K562 (cell line): Measurements from ENCODE around the gene CMTR2. TPM values are rescaled to one million over a fixed set of nuclear protein-coding genes. Genes with fewer than 3 reads are reported as not detected.

Source experiments
- ATAC-seq: fragments of 200-7000 bp; cut with Tn5 transposase; 3 replicates; pipeline ENCODE4 v1.9.1; 2020; ENCODE audit warnings: moderate library complexity
- BruUV-seq: library from RNA; stranded (reverse); fragments of 400-500 nt; replicated peaks from 2 replicates; lab custom pipeline; 2021; lab: Mats Ljungman, UMichigan
- CTCF ChIA-PET: fragments of 300-600 bp; formaldehyde crosslinking; extraction: SDS; loops from one replicate; lab custom pipeline; 2021; ENCODE audit warnings: low intra/inter-chr PET ratio; lab: Yijun Ruan, JAX
- POLR2A ChIA-PET: fragments of 300-600, 350-650 bp; sonication (Branson Sonifier 250); formaldehyde crosslinking; extraction: SDS; loops from one replicate; lab custom pipeline; 2021; ENCODE audit warnings: antibody characterized with exemption, inconsistent platforms; lab: Yijun Ruan, JAX
- DNase-seq, 4 experiments: peaks; one replicate each; pipeline versions ENCODE4 v3.0.0 to v3.0.0-alpha.2; 2011 to 2018; ENCODE audit warnings: low spot score in 3 of 4, mixed read lengths in 3 of 4; ENCODE audit errors: extremely low read depth in 1 of 4
- FAIRE-seq: peaks from 2 replicates; lab custom pipeline; 2011; peaks lifted over from hg19 to GRCh38; lab: Jason Lieb, UNC
- H2AFZ ChIP-seq: 2 replicates; pipeline ENCODE4 v1.6.0; 2011; ENCODE audit warnings: low read depth, low read length, control low read depth, inconsistent platforms
- H3K27ac ChIP-seq: fragments of 200-600 bp; 3 replicates; pipeline ENCODE4 v1.8.0; 2011; ENCODE audit warnings: low read depth, mild to moderate bottlenecking, control low read depth, inconsistent platforms, low read length, moderate library complexity, mixed read lengths; ENCODE audit errors: extremely low read depth
- H3K27me3 ChIP-seq, 2 experiments: fragments of 300-600 bp in 1 of 2; 2 replicates in 1 of 2; 3 replicates in 1 of 2; pipeline versions ENCODE4 v1.6.0 to v1.8.0; 2011; ENCODE audit warnings: inconsistent platforms in 2 of 2, low read length in 2 of 2, mild to moderate bottlenecking in 1 of 2, mixed read lengths in 1 of 2, moderate library complexity in 1 of 2; ENCODE audit not compliant: control insufficient read depth in 2 of 2, insufficient read depth in 2 of 2
- H3K36me3 ChIP-seq: fragments of 300-600 bp; 3 replicates; pipeline ENCODE4 v1.8.0; 2011; ENCODE audit warnings: mild to moderate bottlenecking, low read length, inconsistent platforms; ENCODE audit not compliant: control insufficient read depth, insufficient read depth
- H3K4me1 ChIP-seq, 2 experiments: fragments of 200-600 bp in 1 of 2; replicated peaks in 1 of 2; 2 replicates in 1 of 2; 3 replicates in 1 of 2; pipeline versions ENCODE4 v1.5.1 to v1.8.0; 2011; ENCODE audit warnings: inconsistent platforms in 2 of 2, low read length in 2 of 2, mild to moderate bottlenecking in 1 of 2, mixed read lengths in 1 of 2, moderate library complexity in 1 of 2; ENCODE audit not compliant: control insufficient read depth in 2 of 2, insufficient read depth in 2 of 2
- H3K4me2 ChIP-seq: 2 replicates; pipeline ENCODE4 v1.6.1; 2011; ENCODE audit warnings: low read length, control low read depth, inconsistent platforms, mixed read lengths; ENCODE audit not compliant: insufficient read depth
- H3K4me3 ChIP-seq: fragments of 200-600 bp; sonication (generic), shearing (Covaris generic); 2 replicates; pipeline ENCODE4 v1.5.1; 2016; ENCODE audit warnings: control low read depth, inconsistent platforms
- H3K79me2 ChIP-seq: fragments of 200-600 bp; 3 replicates; pipeline ENCODE4 v1.8.0; 2011; ENCODE audit warnings: low read length, inconsistent platforms; ENCODE audit not compliant: control insufficient read depth, insufficient read depth
- H3K9ac ChIP-seq, 2 experiments: 2 replicates each; pipeline versions ENCODE4 v1.6.0 to v1.6.1; 2011; ENCODE audit warnings: low read depth in 2 of 2, low read length in 2 of 2, control low read depth in 1 of 2, inconsistent platforms in 1 of 2, mild to moderate bottlenecking in 1 of 2, mixed read lengths in 1 of 2; ENCODE audit not compliant: insufficient read depth in 1 of 2
- H3K9me1 ChIP-seq: one replicate; pipeline ENCODE4 v1.6.0; 2011; ENCODE audit warnings: inconsistent platforms, mild to moderate bottlenecking, low read length, moderate library complexity; ENCODE audit not compliant: control insufficient read depth, insufficient read depth
- H3K9me3 ChIP-seq: replicated peaks from 2 replicates; pipeline ENCODE4 v1.5.1; 2011; ENCODE audit warnings: low read depth, low read length, inconsistent platforms; ENCODE audit not compliant: control insufficient read depth, insufficient read depth
- H4K20me1 ChIP-seq: replicated peaks from 2 replicates; pipeline ENCODE4 v1.6.1; 2011; ENCODE audit warnings: low read length, inconsistent platforms, mixed read lengths; ENCODE audit not compliant: control insufficient read depth, insufficient read depth
- CBFB ChIP-seq: sonication (generic); formaldehyde crosslinking; IDR thresholded peaks from 2 replicates; pipeline ENCODE4 v1.4.0; 2020; ENCODE audit warnings: mild to moderate bottlenecking, missing genetic modification reagents
- FOSL1 ChIP-seq: fragments of 200-800 bp; sonication (Bioruptor generic); conservative IDR thresholded peaks from 2 replicates; pipeline ENCODE4 v1.6.1; 2016; ENCODE audit warnings: missing genetic modification characterization, missing compliant biosample characterization
- JUND ChIP-seq, 2 experiments: IDR thresholded peaks; 2 replicates in 1 of 2; 3 replicates in 1 of 2; pipeline ENCODE4 v1.6.1; 2011; ENCODE audit warnings: borderline replicate concordance in 2 of 2, low read depth in 2 of 2, low read length in 2 of 2, improper control_type of control experiment in 1 of 2, missing biosample characterization in 1 of 2, missing genetic modification characterization in 1 of 2, missing genetic modification reagents in 1 of 2
- PTBP1 ChIP-seq: fragments of 200-400 bp; formaldehyde crosslinking; IDR thresholded peaks from 2 replicates; pipeline ENCODE4 v1.6.1; 2017; ENCODE audit warnings: low read depth, low read length
- THRB ChIP-seq: fragments of 450-650 bp; formaldehyde crosslinking; conservative IDR thresholded peaks from 2 replicates; pipeline ENCODE4 v1.4.0; 2022; ENCODE audit warnings: mild to moderate bottlenecking, missing genetic modification characterization
- YBX1 ChIP-seq: fragments of 450-650 bp; IDR thresholded peaks from 2 replicates; pipeline ENCODE4 v1.7.1; 2016; ENCODE audit warnings: mild to moderate bottlenecking
- ZBED1 ChIP-seq: IDR thresholded peaks from 2 replicates; pipeline ENCODE4 v1.6.1; 2014
- ZC3H4 ChIP-seq: sonication (generic); formaldehyde crosslinking; IDR thresholded peaks from 2 replicates; pipeline ENCODE4 v1.9.0; 2021; ENCODE audit warnings: missing genetic modification reagents, borderline replicate concordance
- ZNF12 ChIP-seq: sonication (generic); formaldehyde crosslinking; IDR thresholded peaks from 2 replicates; pipeline ENCODE4 v1.4.0; 2020; ENCODE audit warnings: mild to moderate bottlenecking, missing genetic modification reagents
- ZNF282 ChIP-seq: sonication (generic); formaldehyde crosslinking; IDR thresholded peaks from 2 replicates; pipeline ENCODE4 v1.8.1; 2023; ENCODE audit warnings: missing genetic modification reagents
- ZNF717 ChIP-seq: fragments of 250-450 bp; sonication (Bioruptor Pico); IDR thresholded peaks from 2 replicates; pipeline ENCODE4 v1.5.0; 2021
- ZNF77 ChIP-seq: fragments of 250-450 bp; sonication (Bioruptor Pico); IDR thresholded peaks from 2 replicates; pipeline ENCODE4 v1.5.0; 2020
- WGBS: fragments of 100-300 bp; shearing (Covaris generic); methylation state at CpG from one replicate; pipeline ENCODE4 v1.1.6; 2016; ENCODE audit warnings: low coverage, mixed read lengths; ENCODE audit not compliant: insufficient coverage; ENCODE audit errors: missing lambda C conversion rate; 5-methylcytosine and 5-hydroxymethylcytosine counted together
- in situ Hi-C: fragments of 300-500 bp; cut with MboI; formaldehyde crosslinking; loops from 4 replicates; pipeline ENCODE4 v1.15.0; 2018; ENCODE audit warnings: inconsistent platforms, mixed read lengths
- intact Hi-C: fragments of 100-400 bp; cut with micrococcal nuclease; formaldehyde crosslinking; loops from 2 replicates; pipeline ENCODE4 v1.14.2; 2022
- polyA plus RNA-seq, 8 experiments: library from polyadenylated mRNA; depleted of rRNA in 4 of 8; stranded (reverse) in 5 of 8; unstranded in 3 of 8; fragments of >200 nt; fragmentation: Nextera tagmentation in 2 of 8; fragmentation: Illumina TruSeq in 1 of 8; extraction: Ambion mirVana in 2 of 8; extraction: Trizol in 1 of 8; gene quantifications; 2 replicates each; pipeline versions ENCODE4 v1.2.1 to v1.2.3, GENCODE V29; 2011 to 2014; ENCODE audit warnings: inconsistent platforms in 1 of 8, missing spikeins in 1 of 8
- total RNA-seq, 7 experiments: library from RNA; depleted of rRNA in 6 of 7; stranded (reverse); fragments of >200 nt in 6 of 7; fragmentation: Illumina TruSeq in 2 of 7; extraction: Trizol in 2 of 7; gene quantifications; 2 replicates each; pipeline versions ENCODE4 v1.2.1 to v1.2.3, GENCODE V29; 2011 to 2021; ENCODE audit warnings: low replicate concordance in 1 of 7
- TF ChIP-seq, protein P1 (sequence below): fragments of 450-650 bp; formaldehyde crosslinking; IDR thresholded peaks from 2 replicates; pipeline ENCODE4 v1.4.0; 2020; ENCODE audit warnings: mild to moderate bottlenecking, moderate library complexity
- TF ChIP-seq, protein P2 (sequence below): sonication (generic); formaldehyde crosslinking; IDR thresholded peaks from 2 replicates; pipeline ENCODE4 v1.8.0; 2022; ENCODE audit warnings: missing genetic modification reagents, mild to moderate bottlenecking, borderline replicate concordance
- TF ChIP-seq, protein P3 (sequence below): fragments of 150-350 bp; IDR thresholded peaks from 2 replicates; pipeline ENCODE4 v1.6.1; 2014; ENCODE audit warnings: low read depth, mild to moderate bottlenecking, low read length, borderline replicate concordance

The CMTR2 gene
- total and polyA plus RNA-seq, 9 of the 15 experiments (the other 6 are each of a cell fraction or from before 2014, with no cell fraction given) = 4.6 to 24.8 (median 12.7) TPM

- H3K9me1 ChIP-seq = no peaks in the 10 kb centered on the region
- no TSS peak for BruUV-seq
- no peak for DNase-seq
- no peak for FAIRE-seq
- intact Hi-C loops (no loop called here), in situ Hi-C loops (no loop called here)
- H3K27ac ChIP-seq = no peak overlapping the region
- peaks cover 0 to 13% of the 10 kb centered on the region in 2 experiments; a peak in 2 of 5 replicates for H3K27me3 ChIP-seq
- no peak; the same call in 1 of the 3 replicates for ATAC-seq
- H3K4me2 ChIP-seq = no peak overlapping the region
- ChIA-PET CTCF (no interaction called here), POLR2A (no interaction called here)
- no peaks in the 10 kb centered on the region for H4K20me1 ChIP-seq
- H3K4me1 ChIP-seq = 0 out of 5 replicates have a peak, but pooled peaks cover 0 to 4% of the 10 kb centered on the region in 2 experiments
- 6% methylated on average over 2 of the region's 2 CpGs for WGBS
- H2AFZ ChIP-seq = no peak overlapping the region
- H3K4me3 ChIP-seq = no peak overlapping the region
- H3K9ac ChIP-seq = no peak overlapping the region
- H3K79me2 ChIP-seq = no peaks in the 10 kb centered on the region
- H3K9me3 ChIP-seq = no peaks in the 10 kb centered on the region
- H3K36me3 ChIP-seq = no peaks in the 10 kb centered on the region
- TF ChIP-seq, protein P1, sequence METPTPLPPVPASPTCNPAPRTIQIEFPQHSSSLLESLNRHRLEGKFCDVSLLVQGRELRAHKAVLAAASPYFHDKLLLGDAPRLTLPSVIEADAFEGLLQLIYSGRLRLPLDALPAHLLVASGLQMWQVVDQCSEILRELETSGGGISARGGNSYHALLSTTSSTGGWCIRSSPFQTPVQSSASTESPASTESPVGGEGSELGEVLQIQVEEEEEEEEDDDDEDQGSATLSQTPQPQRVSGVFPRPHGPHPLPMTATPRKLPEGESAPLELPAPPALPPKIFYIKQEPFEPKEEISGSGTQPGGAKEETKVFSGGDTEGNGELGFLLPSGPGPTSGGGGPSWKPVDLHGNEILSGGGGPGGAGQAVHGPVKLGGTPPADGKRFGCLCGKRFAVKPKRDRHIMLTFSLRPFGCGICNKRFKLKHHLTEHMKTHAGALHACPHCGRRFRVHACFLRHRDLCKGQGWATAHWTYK (CRISPR knock-in tag) = no peak
- TF ChIP-seq ZNF12 (CRISPR knock-in tag) = no peak
- TF ChIP-seq ZBED1 = no peak
- no peak for TF ChIP-seq ZC3H4 (CRISPR knock-in tag)
- no peak for TF ChIP-seq ZNF282 (CRISPR knock-in tag)
- no peak for TF ChIP-seq PTBP1
- TF ChIP-seq JUND (IDR thresholded peaks at IDR 0.05; ENCODE audit: borderline replicate concordance, low read depth, low read length) = peak; percentile 33; the same call in 1 of the 2 replicates
- TF ChIP-seq JUND (tag; IDR thresholded peaks at IDR 0.05; ENCODE audit: borderline replicate concordance, low read depth, low read length) = peak; percentile 44; the same call in 1 of the 3 replicates
- peak; percentile 87 for TF ChIP-seq FOSL1 (tag)
- TF ChIP-seq CBFB (CRISPR knock-in tag) = no peak
- TF ChIP-seq, protein P2, sequence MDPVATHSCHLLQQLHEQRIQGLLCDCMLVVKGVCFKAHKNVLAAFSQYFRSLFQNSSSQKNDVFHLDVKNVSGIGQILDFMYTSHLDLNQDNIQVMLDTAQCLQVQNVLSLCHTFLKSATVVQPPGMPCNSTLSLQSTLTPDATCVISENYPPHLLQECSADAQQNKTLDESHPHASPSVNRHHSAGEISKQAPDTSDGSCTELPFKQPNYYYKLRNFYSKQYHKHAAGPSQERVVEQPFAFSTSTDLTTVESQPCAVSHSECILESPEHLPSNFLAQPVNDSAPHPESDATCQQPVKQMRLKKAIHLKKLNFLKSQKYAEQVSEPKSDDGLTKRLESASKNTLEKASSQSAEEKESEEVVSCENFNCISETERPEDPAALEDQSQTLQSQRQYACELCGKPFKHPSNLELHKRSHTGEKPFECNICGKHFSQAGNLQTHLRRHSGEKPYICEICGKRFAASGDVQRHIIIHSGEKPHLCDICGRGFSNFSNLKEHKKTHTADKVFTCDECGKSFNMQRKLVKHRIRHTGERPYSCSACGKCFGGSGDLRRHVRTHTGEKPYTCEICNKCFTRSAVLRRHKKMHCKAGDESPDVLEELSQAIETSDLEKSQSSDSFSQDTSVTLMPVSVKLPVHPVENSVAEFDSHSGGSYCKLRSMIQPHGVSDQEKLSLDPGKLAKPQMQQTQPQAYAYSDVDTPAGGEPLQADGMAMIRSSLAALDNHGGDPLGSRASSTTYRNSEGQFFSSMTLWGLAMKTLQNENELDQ (CRISPR knock-in tag) = no peak
- TF ChIP-seq ZNF77 = no peak
- TF ChIP-seq ZNF717 (CRISPR knock-in tag) = no peak
- TF ChIP-seq, protein P3, sequence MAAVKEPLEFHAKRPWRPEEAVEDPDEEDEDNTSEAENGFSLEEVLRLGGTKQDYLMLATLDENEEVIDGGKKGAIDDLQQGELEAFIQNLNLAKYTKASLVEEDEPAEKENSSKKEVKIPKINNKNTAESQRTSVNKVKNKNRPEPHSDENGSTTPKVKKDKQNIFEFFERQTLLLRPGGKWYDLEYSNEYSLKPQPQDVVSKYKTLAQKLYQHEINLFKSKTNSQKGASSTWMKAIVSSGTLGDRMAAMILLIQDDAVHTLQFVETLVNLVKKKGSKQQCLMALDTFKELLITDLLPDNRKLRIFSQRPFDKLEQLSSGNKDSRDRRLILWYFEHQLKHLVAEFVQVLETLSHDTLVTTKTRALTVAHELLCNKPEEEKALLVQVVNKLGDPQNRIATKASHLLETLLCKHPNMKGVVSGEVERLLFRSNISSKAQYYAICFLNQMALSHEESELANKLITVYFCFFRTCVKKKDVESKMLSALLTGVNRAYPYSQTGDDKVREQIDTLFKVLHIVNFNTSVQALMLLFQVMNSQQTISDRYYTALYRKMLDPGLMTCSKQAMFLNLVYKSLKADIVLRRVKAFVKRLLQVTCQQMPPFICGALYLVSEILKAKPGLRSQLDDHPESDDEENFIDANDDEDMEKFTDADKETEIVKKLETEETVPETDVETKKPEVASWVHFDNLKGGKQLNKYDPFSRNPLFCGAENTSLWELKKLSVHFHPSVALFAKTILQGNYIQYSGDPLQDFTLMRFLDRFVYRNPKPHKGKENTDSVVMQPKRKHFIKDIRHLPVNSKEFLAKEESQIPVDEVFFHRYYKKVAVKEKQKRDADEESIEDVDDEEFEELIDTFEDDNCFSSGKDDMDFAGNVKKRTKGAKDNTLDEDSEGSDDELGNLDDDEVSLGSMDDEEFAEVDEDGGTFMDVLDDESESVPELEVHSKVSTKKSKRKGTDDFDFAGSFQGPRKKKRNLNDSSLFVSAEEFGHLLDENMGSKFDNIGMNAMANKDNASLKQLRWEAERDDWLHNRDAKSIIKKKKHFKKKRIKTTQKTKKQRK = no peak
- TF ChIP-seq THRB (CRISPR knock-in tag) = no peak
- no peak for TF ChIP-seq YBX1
These were observed 49.0 kb upstream of the CMTR2 start for GRCh38 chr16:71338193-71338592.
